Stimulated activated CD8-positive, alpha-beta memory T cell treated with anti-CD3 and anti-CD28 coated beads, Interleukin-7, amount 100 ng/mL, for 48 hours (primary cell): ENCODE results near the gene C19orf53.
"Not testable (repeated sequence)": the region's sequence is repeated elsewhere in the genome, so short reads cannot be mapped to it uniquely, and the experiment has no call there.

Experiments used
- DNase-seq, 2 donors: peaks; one replicate each; pipeline ENCODE4 v3.0.0-alpha.2; 2020; ENCODE audit warnings: low read depth in 1 of 2; ENCODE audit errors: extremely low read depth in 1 of 2

The C19orf53 gene

GRCh38 chr19:13774217-13775191, at the start of gene C19orf53:
Gene C19orf53, plus strand, starts transcription at chr19:13774456. Its CDS starts 22 bp downstream, at chr19:13774478.
- DNase-seq = peak; percentile 73 to 81

DNA sequence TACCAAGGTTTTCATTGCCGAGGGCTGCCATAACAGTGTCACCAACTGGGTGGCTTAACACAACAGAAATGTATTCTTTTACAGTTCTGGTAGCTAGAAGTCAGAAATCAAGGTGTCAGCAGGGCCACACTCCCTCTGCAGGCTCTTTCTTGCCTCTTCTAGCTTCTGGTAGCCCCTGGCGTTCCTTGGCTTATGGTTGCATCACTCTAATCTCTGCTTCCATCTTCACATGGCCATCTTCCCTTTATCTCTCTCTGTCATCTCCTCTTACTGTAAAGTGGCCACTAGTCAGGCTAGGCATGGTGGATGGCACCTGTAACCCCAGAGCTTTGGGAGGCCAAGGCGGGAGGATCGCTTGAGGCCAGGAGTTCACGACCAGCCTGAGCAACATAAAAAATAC, 47.9 kb upstream of the C19orf53 start:
- no peak for DNase-seq

DNA sequence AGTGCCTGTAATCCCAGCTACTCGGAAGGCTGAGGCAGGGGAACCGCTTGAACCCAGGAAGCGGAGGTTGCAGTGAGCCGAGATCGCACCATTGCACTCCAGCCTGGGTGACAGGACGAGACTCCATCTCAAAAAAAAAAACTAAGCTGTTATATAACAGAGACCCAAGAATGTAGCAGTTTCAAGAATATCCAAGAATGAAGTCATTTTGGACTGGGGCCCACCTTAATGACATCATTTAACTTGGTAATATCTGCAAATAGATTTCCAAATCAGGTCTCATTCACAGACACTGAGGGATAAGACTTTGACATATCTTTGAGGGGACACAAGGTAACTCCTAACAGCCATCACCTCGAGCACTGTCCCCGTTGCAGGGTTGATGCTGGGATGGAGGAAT, 46.5 kb upstream of the C19orf53 start:
- no peak for DNase-seq

DNA sequence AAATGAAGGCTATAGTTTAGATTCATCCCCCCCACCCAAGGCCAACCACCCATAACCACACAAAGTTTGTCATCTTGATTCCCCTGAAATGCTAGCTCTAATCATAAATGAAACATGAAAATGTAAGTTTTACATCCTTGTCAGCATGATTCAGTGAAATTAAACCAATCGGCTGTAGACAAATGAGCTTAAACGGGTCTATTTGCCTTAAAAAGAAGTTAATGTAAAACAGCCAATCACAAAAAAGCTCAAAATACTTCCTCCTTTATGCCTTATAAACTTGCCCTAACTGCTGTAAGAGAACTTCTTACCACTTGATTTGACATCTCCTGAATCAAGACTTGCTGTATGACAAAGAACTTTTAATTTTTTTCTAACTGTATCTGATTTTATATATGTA, 44.4 kb upstream of the C19orf53 start:
- DNase-seq = no peak

DNA sequence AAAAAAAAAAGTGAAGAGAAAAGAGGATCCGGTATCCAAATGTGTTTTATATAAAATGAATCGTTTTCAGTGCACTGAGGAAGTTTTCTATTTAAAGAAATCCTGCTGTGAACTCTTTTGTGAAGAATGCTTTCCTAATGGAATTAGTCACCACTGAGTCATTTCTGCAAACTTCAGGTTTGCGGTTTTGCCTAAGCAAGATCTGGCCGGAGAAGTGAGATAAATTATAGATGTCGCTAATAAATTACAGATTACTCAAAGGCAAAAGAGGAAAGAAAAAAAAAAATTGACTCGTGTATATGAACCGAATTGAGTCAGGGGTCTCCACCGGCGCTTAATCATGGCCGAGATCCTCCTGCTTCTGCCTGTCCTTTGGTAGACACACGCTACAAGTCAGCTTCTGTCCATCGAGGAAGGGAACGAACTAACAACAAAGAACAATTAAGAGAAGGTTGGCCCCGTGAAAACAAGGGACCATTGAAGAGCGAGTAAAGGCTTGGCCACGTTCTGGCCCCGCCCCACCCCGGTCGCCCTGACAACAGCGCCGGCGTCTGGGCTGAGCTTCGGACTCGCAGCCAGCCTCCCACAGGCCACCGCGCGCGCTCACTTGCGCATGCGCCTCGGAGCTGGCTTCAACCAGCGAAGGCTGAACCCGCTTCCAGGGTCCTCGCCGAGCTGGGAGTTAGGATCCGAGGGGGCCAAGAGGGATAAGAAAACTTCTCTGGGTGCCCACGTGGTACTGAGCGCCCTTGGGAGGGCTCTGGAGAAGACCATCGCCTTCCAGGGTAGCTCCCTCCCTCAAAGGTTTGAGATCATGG, 42.9 kb upstream of the C19orf53 start:
- peak; percentile 89 to 91 for DNase-seq

DNA sequence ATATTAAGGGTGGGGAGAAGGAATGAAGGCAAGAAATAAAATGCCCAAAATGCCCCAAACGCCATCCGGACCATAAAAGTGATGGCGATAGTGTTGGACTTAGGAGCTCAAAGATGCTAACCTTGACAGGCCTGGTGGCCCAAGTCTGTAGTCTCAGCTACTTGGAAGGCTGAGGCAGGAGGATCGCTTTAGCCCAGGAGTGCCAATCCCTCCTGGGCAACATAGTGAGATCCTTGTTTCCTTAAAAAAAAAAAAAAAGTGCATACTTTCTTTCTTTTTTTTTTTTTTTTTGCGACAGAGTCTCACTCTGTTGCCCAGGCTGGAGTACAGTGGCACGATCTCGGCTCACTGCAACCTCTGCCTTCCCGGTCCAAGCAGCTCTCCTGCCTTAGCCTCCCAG, 41.9 kb upstream of the C19orf53 start:
- DNase-seq = no peak

DNA sequence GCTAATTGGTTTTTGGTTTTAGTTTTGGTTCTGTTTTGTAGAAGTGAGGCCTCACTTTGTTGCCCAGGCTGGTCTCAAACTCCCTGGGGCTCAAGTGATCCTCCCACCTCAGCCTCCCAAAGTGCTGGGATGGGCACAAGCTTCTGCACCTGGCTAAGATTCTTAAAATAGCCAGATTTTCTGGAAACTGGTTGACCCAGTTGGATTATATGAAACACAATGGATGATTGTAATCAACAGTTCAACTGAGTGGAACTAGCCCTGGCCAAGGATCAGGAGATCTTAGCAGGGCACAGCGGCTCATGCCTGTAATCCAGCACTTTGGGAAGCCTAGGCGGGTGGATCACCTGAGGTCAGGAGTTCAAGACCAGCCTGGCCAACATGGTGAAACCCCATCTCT, 39.5 kb upstream of the C19orf53 start:
- DNase-seq = no peak

GRCh38 chr19:13738073-13738472, 36.2 kb upstream of the C19orf53 start:
- DNase-seq = no peak

GRCh38 chr19:13741893-13742292, 32.4 kb upstream of the C19orf53 start:
- DNase-seq = no peak

- no peak for DNase-seq
Measured at GRCh38 chr19:13742756-13743155, 31.5 kb upstream of the C19orf53 start.

GRCh38 chr19:13744174-13744573, 30.1 kb upstream of the C19orf53 start:
- no peak for DNase-seq

- no peak for DNase-seq
Measured at GRCh38 chr19:13747098-13747453, 27.2 kb upstream of the C19orf53 start.

DNA sequence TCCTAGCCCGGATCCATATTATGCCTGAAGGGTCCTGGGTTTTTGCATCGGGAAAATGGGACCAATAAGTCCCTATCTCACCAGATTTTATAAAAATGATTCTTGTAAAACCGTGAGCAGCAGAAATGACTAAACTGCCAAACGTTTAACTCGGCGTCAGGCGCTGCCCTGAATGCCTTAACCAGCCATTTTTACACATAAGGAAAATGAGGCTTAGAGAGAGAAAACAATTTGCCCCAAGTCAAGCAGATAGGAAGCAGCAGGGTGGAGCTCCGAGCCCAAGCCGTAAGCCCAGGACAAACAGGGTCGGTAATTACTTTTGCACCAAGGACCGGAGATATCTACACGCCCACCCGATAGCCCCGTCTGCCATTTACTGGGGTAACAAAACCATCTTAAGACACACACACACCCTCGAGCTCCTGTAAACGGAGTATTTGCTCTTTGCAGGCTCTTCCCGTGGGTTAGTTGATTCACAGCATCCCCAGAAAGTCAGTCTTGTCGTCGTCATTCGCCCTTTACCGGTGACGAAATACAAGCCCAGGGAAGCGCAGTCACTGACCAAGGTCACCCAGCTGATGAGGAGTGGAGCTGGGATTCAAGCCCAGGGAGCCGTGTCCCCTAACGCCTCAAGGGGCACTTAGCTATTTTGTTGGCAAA, 26.0 kb upstream of the C19orf53 start:
- DNase-seq = no peak

- no peak for DNase-seq
Measured at GRCh38 chr19:13751436-13751835, 22.8 kb upstream of the C19orf53 start.

- not testable (repeated sequence) for DNase-seq
Measured at GRCh38 chr19:13753622-13754021, 20.6 kb upstream of the C19orf53 start.

DNA sequence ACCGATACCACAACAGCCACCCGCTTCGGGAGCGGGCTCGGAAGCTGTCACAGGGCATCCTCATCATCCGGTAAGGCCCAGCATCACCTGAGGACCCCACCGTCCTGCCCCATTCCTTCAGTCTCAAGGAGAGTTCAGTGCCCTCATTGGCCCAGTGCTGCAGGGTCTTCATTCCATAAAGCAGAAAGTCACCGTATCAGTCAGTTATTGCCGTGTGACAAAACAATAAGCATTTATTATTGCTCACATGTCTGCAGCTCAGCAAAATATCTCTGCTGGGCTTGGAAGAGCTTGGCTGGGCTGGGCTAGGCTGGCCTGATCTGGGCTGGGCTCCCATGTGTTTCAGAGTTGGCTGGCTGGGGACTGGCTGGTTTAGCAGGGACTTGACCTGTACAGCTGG, 18.0 kb upstream of the C19orf53 start:
- DNase-seq = no peak

DNA sequence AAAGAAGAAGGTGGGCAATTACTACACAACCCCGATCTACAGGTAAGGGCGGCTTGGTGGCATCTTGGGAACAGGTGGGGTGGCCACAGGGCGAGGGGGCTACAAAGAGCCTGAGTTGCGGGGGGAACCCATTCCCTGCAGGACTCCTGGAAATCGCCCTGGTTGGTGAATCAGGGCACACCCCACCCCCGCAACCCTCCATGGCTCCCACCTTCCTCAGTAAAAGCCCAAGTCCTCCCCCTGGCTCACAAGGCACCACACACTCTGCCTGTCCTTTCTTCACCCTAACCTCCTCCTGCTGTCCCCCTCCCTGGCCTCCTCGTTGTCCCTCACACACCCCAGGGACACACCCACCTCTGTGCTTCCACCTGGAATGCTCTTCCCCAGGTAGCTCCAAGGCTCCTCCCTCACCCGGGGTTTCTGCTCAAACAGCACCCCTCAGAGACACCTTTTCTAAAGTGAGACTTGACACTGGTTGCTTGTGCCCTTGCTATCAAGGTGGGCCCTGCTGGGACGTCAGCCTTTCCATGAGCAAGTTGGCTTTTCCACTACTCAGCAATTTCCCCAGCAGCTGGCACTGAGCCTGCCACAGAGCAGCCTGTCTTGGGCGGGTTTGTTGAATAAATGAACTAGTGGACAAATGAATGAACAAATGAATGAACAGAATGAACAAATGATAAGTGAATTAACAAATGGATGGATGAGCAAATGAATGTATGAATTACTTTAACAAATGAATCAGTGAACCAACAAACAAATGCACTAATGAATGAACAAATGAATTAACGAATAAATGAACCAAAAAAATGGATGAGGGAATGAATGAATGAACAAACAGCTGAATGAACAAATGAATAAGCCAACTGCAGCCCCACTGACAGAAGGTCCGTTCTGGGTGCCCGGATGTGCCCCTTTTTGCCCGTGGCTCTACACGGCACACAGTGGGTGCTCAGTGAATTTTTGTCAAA, 16.2 kb upstream of the C19orf53 start:
- no peak for DNase-seq

GRCh38 chr19:13758795-13759194, 15.5 kb upstream of the C19orf53 start:
- DNase-seq = no peak

DNA sequence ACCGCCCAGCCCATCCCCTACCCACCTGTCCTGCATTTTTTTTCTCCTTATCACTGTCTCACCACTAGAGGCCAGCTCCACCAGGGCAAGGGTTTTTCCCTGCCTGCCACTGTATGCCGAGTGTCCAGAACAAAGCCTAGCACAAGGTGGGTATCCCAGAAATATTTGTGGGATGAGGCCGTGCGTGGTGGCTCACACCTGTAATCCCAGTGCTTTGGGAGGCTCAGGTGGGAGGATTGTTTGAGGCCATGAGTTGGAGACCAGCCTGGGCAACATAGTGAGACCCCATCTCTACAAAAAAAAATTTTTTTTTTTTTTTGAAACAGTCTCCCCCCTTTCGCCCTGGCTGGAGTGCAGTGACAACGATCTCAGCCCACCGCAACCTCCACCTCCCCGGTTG, 12.8 kb upstream of the C19orf53 start:
- DNase-seq = no peak

GRCh38 chr19:13762635-13763235, 11.5 kb upstream of the C19orf53 start:
- DNase-seq = no peak
